ENCODE data around the gene UBA52.
A peak's percentile ranks its signal among the peaks of the same experiment; 100 is the strongest.

UBA52 gene

GRCh38 chr19:18608805-18609716 lies 37.4 kb downstream of the UBA52 start:
- DNase-seq, result no peak

- no peak for DNase-seq
Observed at GRCh38 chr19:18609717-18610051, 38.0 kb downstream of the UBA52 start.

GRCh38 chr19:18610245-18610555 lies 38.5 kb downstream of the UBA52 start:
- no peak for DNase-seq

- no peak for DNase-seq
Observed at GRCh38 chr19:18610556-18611326, 39.1 kb downstream of the UBA52 start.

GRCh38 chr19:18611327-18612050 lies 39.8 kb downstream of the UBA52 start:
- peak; percentile 71 for DNase-seq

GRCh38 chr19:18612051-18612771 lies 40.6 kb downstream of the UBA52 start:
- no peak for DNase-seq

GRCh38 chr19:18612772-18613588 lies 41.3 kb downstream of the UBA52 start, which contains the start of gene TMEM59L:
Gene TMEM59L, plus strand, starts transcription at chr19:18612870. Its CDS starts 89 bp downstream, at chr19:18612959.
- peak; percentile 83 for DNase-seq

GRCh38 chr19:18613589-18614234 lies 42.1 kb downstream of the UBA52 start:
- no peak for DNase-seq

- no peak for DNase-seq
Observed at GRCh38 chr19:18616023-18616422, 44.4 kb downstream of the UBA52 start.

GRCh38 chr19:18617562-18617961 lies 45.9 kb downstream of the UBA52 start:
- DNase-seq, result no peak

GRCh38 chr19:18618236-18618635 lies 46.6 kb downstream of the UBA52 start:
- DNase-seq, result no peak

GRCh38 chr19:18620311-18620710 lies 48.7 kb downstream of the UBA52 start:
- no peak for DNase-seq

- DNase-seq, result no peak
Observed at GRCh38 chr19:18620902-18621301, 49.2 kb downstream of the UBA52 start.

- DNase-seq, result no peak
Observed at GRCh38 chr19:18626906-18627305, 55.2 kb downstream of the UBA52 start.

All from activated effector memory CD4-positive, alpha-beta T cell treated with anti-CD3 and anti-CD28 coated beads, Interleukin-2, amount 50 U/mL, for 16 hours (primary cell).